Stimulated activated CD8-positive, alpha-beta memory T cell treated with anti-CD3 and anti-CD28 coated beads, Interleukin-12 subunit alpha, Interleukin-12 subunit beta, amount 100 ng/mL, for 4 hours (primary cell): Measurements from ENCODE around the gene PDLIM4.

Source experiments
- DNase-seq: peaks from one replicate; pipeline ENCODE4 v3.0.0-alpha.2; 2020; ENCODE audit warnings: low read depth

The PDLIM4 gene

DNA sequence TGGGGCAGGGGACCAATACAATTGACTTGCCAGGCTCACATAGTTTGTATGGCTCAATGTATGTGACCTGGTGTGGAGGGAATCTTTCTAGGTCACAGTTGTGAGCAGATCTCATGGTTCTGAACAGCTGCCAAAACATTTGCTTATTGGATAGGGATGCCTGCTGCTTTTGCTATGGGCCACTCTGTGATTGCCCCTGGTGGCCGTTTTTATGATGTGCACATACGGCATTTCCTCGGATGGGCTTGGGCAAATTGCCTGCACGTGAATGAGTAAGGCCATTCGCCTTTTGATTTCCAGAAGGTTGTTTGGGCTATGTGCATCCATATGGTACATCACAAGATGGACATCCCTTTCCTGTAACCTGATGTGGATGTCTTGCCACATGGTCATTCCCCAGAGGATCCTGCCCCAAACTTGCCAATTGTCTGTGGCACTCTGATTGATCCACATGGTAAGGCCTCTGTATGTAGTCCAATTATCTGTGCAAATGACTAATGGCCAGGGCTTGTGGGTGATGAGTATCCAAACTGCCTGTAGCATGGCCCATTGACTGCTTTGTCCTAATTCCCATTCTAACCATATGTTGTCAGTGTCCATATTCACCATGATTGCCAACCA is 26.0 kb downstream of the PDLIM4 start:
- no peak for DNase-seq

GRCh38 chr5:132289097-132289496 is 31.6 kb downstream of the PDLIM4 start:
- no peak for DNase-seq

- no peak for DNase-seq
These were observed 33.5 kb downstream of the PDLIM4 start for GRCh38 chr5:132291026-132291425.

DNA sequence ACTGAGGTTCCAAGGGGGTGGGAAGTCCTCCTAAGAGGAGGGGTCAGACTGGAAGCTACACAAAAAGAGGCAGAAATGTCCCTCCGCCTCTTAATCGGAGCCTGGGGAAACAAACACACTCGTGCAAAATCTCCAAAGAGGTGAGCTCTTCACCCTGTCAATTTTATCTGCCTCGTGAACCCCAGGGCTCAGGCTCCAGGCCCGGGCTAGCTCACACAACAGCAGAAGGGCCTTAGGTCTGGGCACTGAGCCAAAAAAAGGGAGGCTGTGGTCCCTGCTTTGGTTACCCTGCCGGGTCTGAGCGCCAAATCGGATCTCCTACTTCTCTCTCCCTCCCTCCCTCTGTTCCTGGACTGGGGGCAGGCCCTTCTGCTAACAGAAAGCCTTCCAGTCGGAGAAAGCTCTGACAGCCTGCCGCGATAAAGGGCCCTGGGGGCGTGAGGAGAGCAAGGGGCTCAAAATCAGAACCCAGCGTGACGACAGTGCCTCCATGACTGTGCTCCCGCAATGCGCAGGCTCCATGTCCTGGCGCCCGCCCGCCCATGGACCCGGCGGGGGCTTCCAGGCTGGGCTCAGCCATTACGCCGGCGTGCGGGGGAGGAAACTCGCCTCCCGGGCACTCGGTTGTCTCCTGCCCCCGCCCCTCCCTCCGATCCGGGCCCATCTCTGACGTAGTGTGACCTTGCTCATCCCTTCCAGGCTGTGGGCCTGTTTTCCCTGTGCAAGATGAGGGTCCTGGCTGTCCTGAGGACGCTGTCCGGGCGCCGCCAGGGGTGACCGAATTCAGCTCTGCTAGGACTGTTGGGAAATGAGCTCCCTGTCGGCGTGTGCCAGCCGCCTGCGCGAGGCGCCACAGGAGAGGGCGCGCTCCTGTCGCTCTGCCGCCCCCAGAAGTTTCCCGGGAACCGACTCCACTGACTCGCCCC is 35.8 kb downstream of the PDLIM4 start:
- DNase-seq: peak; percentile 67

GRCh38 chr5:132293992-132294727 is 36.7 kb downstream of the PDLIM4 start, which contains the start of gene SLC22A4:
Gene SLC22A4 (plus strand): TSS chr5:132294394. CDS start chr5:132294617, 223 bp downstream.
- peak; percentile 70 for DNase-seq

GRCh38 chr5:132294728-132295504 is 37.4 kb downstream of the PDLIM4 start:
- peak; percentile 60 for DNase-seq

GRCh38 chr5:132295505-132296411 is 38.3 kb downstream of the PDLIM4 start:
- no peak for DNase-seq

GRCh38 chr5:132296412-132297016 is 39.0 kb downstream of the PDLIM4 start:
- DNase-seq: no peak

- no peak for DNase-seq
These were observed 39.9 kb downstream of the PDLIM4 start for GRCh38 chr5:132297211-132297940.

DNA sequence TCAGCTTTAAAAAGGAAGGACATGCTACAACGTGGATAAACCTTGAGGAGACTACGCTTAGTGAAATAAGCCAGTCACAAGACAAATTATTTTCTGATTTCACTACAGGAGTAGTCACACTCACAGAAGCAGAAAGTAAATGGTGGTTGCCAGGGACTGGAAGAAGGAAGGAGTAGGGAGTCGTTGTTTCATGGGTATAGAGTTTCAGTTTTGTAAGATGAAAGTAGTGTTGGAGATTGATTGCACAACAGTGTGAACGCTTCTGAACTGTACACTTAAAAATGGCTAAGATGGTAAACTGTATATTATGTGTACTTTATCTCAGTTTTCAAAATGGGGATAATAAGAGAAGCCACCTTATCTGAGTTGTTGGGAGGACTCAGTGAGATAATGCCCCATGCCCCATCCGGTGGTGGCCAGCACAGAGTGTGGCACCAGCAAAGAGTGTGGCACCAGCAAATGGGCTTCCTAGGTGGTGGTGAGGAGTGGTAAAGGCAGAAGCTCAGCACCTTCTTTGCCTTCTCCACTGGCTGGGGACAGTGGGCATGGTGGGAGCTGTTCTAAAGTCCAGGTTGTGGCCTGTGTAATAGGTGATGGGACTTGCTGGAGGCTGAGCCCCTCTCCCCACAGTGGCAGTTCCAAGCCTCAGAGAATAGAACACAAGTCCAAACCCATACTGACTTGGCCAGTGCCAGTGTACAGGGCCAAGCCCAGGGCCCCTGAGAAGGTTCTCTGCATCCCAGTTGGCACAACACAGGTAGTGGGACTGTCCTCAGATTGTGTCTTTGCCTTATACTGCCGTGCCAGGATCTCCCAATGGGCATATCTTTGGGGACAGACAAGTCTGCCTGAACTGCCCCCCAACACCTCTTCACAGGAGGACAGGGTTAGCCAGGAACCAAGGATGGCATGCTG is 41.1 kb downstream of the PDLIM4 start:
- no peak for DNase-seq

- no peak for DNase-seq
These were observed 42.4 kb downstream of the PDLIM4 start for GRCh38 chr5:132299917-132300316.

GRCh38 chr5:132300577-132301343 is 43.3 kb downstream of the PDLIM4 start:
- DNase-seq: no peak

DNA sequence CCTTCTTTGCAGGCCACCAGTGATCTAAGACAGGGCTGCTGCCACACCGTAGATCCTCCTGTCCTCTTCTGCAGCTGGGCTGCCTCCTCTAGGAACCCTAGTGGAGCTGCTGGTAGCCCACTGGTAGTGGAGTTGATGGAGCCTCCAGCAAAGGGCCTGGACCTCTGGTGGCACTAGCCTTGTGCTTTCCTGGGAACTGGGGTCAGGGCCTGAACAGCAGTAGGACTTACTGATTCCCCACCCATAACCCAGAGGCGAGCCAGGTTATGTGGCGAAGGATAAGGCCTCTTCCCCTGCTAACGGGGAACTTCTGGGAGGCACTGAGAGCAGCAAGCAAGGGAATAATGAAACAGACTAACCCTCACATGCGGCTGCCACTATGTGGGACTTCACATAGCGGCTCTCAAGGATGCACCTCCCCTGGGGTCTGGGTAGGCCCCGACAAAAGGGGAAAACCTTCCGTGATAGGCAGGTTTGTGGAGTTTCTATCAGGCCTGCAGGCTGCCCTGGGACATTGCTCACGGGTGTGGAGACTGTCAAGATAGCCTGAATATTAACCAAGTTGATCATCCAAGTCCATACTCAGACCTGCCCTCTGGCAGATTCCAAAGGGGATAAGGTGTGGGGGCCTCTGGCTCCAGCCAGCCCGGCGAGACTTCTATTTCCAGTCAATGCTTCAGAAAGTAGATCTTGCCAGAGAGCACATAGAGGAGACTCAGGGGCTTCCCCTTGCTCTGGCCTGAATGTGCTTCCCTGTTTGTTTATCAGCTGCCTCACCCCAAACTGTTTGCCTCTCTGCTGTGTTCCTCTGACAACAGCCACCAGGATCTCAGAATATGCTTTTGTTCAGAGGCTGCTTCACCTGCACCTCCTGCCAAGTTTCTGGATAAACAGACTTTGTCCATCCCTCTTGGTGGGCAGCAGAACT is 44.1 kb downstream of the PDLIM4 start:
- no peak for DNase-seq

DNA sequence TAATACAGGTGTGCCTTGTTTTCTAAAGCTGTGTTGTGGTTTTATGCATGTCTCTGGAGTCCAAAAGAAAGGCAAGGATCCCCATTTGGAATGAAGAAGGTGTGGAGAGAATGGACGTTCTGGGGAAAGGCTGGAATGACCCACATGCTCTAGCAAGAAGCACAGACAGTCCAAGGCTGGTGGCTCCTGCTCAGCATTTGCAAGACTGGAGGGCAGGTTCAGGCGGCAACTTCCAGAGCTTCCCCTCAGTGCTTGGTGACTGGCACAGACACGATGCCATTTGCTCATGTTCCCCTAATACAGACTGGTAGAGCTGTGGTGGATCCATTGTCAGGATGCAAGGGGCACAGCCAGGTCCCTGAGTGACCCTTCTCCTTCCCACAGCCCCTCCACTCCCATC is 44.9 kb downstream of the PDLIM4 start:
- DNase-seq: no peak

GRCh38 chr5:132303589-132303988 is 46.1 kb downstream of the PDLIM4 start:
- DNase-seq: no peak

- no peak for DNase-seq
These were observed 47.9 kb downstream of the PDLIM4 start for GRCh38 chr5:132305420-132305819.

DNA sequence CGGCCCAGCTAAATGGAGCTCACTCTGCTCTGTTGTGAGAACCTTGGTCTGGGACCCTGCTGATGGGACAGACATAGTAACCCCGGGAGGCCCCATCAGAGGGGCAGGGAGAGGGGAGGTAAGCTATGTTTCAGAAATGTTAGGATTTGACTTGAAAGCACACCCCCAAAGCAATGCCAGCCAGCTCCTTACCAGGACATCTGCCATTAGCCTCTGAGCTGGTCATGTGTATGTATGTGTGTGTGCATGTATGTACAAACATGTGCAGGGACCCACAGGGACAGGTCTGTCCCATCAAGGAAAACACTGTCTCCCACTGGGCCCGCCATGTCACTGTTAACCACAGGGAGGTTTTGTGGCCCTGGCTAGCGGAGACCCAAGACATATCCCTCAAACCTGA is 51.2 kb downstream of the PDLIM4 start:
- DNase-seq: no peak
